Gastroesophageal sphincter (tissue), 3 donors: ENCODE results near the gene PBX3.

ENCODE experiments used
- CTCF ChIP-seq, 4 experiments: fragments of 200-600 bp in 2 of 4; fragments of 450-650 bp in 2 of 4; sonication (generic) in 1 of 4; IDR thresholded peaks; one replicate each; pipeline ENCODE4 v1.5.1; 2017 to 2019; ENCODE audit warnings: antibody characterized with exemption in 4 of 4, mild to moderate bottlenecking in 2 of 4, moderate library complexity in 2 of 4
- POLR2A ChIP-seq, 2 donors: fragments of 450-650 bp; IDR thresholded peaks; one replicate each; pipeline ENCODE4 v1.6.1; 2017; ENCODE audit warnings: antibody characterized with exemption in 2 of 2, mild to moderate bottlenecking in 2 of 2, moderate library complexity in 1 of 2
- POLR2AphosphoS5 ChIP-seq: sonication (generic); formaldehyde crosslinking; IDR thresholded peaks from one replicate; pipeline ENCODE4 v1.6.1; 2017; ENCODE audit warnings: antibody characterized with exemption

GRCh38 chr9:125850763-125851162 is 103.6 kb downstream of the PBX3 start:
- TF ChIP-seq POLR2A (IDR thresholded peaks at IDR 0.05) (no peak), CTCF (IDR thresholded peaks at IDR 0.05) (no peak), POLR2AphosphoS5 (no peak)
